HG02973 (cell line): ENCODE results near the gene SLCO4A1.
"Not testable (repeated sequence)": the region's sequence is repeated elsewhere in the genome, so short reads cannot be mapped to it uniquely, and the experiment has no call there.

Experiments
- ATAC-seq: cut with Tn5 transposase; IDR thresholded peaks from one replicate; pipeline ENCODE4 v1.9.1; 2021; ENCODE audit warnings: moderate library complexity; ENCODE audit not compliant: unreplicated experiment

Gene SLCO4A1

GRCh38 chr20:62622178-62622876 is 20.0 kb upstream of the SLCO4A1 start:
- ATAC-seq, result no peak

- no peak for ATAC-seq
Observed at GRCh38 chr20:62622877-62623487, 19.3 kb upstream of the SLCO4A1 start.

- ATAC-seq, result peak; percentile 72
Observed at GRCh38 chr20:62623488-62624324, 18.6 kb upstream of the SLCO4A1 start.

- peak; percentile 34 for ATAC-seq
Observed at GRCh38 chr20:62624325-62624690, 18.0 kb upstream of the SLCO4A1 start.

- ATAC-seq, result no peak
Observed at GRCh38 chr20:62624719-62625453, 17.4 kb upstream of the SLCO4A1 start.

- no peak for ATAC-seq
Observed at GRCh38 chr20:62625516-62625915, 16.8 kb upstream of the SLCO4A1 start.

GRCh38 chr20:62625921-62626547 is 16.3 kb upstream of the SLCO4A1 start:
- ATAC-seq, result no peak

- ATAC-seq, result not testable (repeated sequence)
Observed at GRCh38 chr20:62627425-62627824, 14.9 kb upstream of the SLCO4A1 start.

GRCh38 chr20:62627901-62628612 is 14.2 kb upstream of the SLCO4A1 start:
- no peak for ATAC-seq

- no peak for ATAC-seq
Observed at GRCh38 chr20:62628691-62629090, 13.6 kb upstream of the SLCO4A1 start.

GRCh38 chr20:62629864-62630470 is 12.3 kb upstream of the SLCO4A1 start:
- ATAC-seq, result no peak

- ATAC-seq, result no peak
Observed at GRCh38 chr20:62631336-62632308, 10.7 kb upstream of the SLCO4A1 start.

GRCh38 chr20:62632575-62633090 is 9.7 kb upstream of the SLCO4A1 start:
- ATAC-seq, result no peak

- no peak for ATAC-seq
Observed at GRCh38 chr20:62633598-62634329, 8.5 kb upstream of the SLCO4A1 start.

GRCh38 chr20:62634330-62634967 is 7.9 kb upstream of the SLCO4A1 start:
- no peak for ATAC-seq

GRCh38 chr20:62635232-62635631 is 7.1 kb upstream of the SLCO4A1 start:
- ATAC-seq, result no peak

GRCh38 chr20:62635852-62636251 is 6.5 kb upstream of the SLCO4A1 start:
- ATAC-seq, result no peak
